ENCODE data around the gene PSMD7. TPM values are rescaled to one million over a fixed set of nuclear protein-coding genes. Genes with fewer than 3 reads are reported as not detected.
"Not testable (repeated sequence)": the region's sequence is repeated elsewhere in the genome, so short reads cannot be mapped to it uniquely, and the experiment has no call there.

Gene PSMD7
- total RNA-seq, 1 donor from 2014 or later = 115 TPM

- intact Hi-C loops (cut with micrococcal nuclease) = loop anchor here (1.0 to 2.0 kb wide), 4 partner anchors 72 to 1351 kb away; partner anchors contain the start of genes GLG1, KARS1, RFWD3 and TERF2IP
Observed at GRCh38 chr16:74296104-74296431, 546 bp upstream of the PSMD7 start.

GRCh38 chr16:74297145-74297665 is 591 bp downstream of the PSMD7 start:
- intact Hi-C loops (cut with micrococcal nuclease) = loop anchor here (2.0 kb wide), 2 partner anchors 370 to 1350 kb away; partner anchors contain the start of genes KARS1, RFWD3 and TERF2IP

GRCh38 chr16:74298104-74298503 is 1.5 kb downstream of the PSMD7 start:
- intact Hi-C loops (cut with micrococcal nuclease) = no loop called here

GRCh38 chr16:74302341-74302740 is 5.7 kb downstream of the PSMD7 start:
- intact Hi-C loops (cut with micrococcal nuclease) = loop anchor here (10.0 kb wide), 1 partner anchor 132 kb away; no protein-coding TSS in a partner anchor

- intact Hi-C loops (cut with micrococcal nuclease) = loop anchor here (10.0 kb wide), 1 partner anchor 131 kb away; no protein-coding TSS in a partner anchor
Observed at GRCh38 chr16:74304164-74304834, 7.7 kb downstream of the PSMD7 start.

- intact Hi-C loops (cut with micrococcal nuclease) = loop anchor here (10.0 kb wide), 1 partner anchor 130 kb away; no protein-coding TSS in a partner anchor
Observed at GRCh38 chr16:74304835-74305176, 8.2 kb downstream of the PSMD7 start.

GRCh38 chr16:74305281-74305680 is 8.7 kb downstream of the PSMD7 start:
- intact Hi-C loops (cut with micrococcal nuclease) = loop anchor here (10.0 kb wide), 1 partner anchor 130 kb away; no protein-coding TSS in a partner anchor

- intact Hi-C loops (cut with micrococcal nuclease) = loop anchor here (10.0 kb wide), 1 partner anchor 129 kb away; no protein-coding TSS in a partner anchor
Observed at GRCh38 chr16:74305978-74306784, 9.6 kb downstream of the PSMD7 start.

- intact Hi-C loops (cut with micrococcal nuclease) = loop anchor here (10.0 kb wide), 1 partner anchor 127 kb away; no protein-coding TSS in a partner anchor
Observed at GRCh38 chr16:74307383-74307782, 10.8 kb downstream of the PSMD7 start.

- intact Hi-C loops (cut with micrococcal nuclease) = loop anchor here (10.0 kb wide), 1 partner anchor 125 kb away; no protein-coding TSS in a partner anchor
Observed at GRCh38 chr16:74309789-74310781, 13.5 kb downstream of the PSMD7 start.

GRCh38 chr16:74315059-74315458 is 18.4 kb downstream of the PSMD7 start:
- intact Hi-C loops (cut with micrococcal nuclease) = no loop called here

- intact Hi-C loops (cut with micrococcal nuclease) = no loop called here
Observed at GRCh38 chr16:74320707-74321106, 24.1 kb downstream of the PSMD7 start.

GRCh38 chr16:74321356-74321755 is 24.7 kb downstream of the PSMD7 start:
- intact Hi-C loops (cut with micrococcal nuclease) = no loop called here

GRCh38 chr16:74322301-74322710 is 25.7 kb downstream of the PSMD7 start:
- intact Hi-C loops (cut with micrococcal nuclease) = no loop called here

GRCh38 chr16:74324777-74325176 is 28.2 kb downstream of the PSMD7 start:
- intact Hi-C loops (cut with micrococcal nuclease) = not testable (repeated sequence)

- intact Hi-C loops (cut with micrococcal nuclease) = no loop called here
Observed at GRCh38 chr16:74325641-74326040, 29.0 kb downstream of the PSMD7 start.

- intact Hi-C loops (cut with micrococcal nuclease) = not testable (repeated sequence)
Observed at GRCh38 chr16:74328346-74328745, 31.7 kb downstream of the PSMD7 start.

- intact Hi-C loops (cut with micrococcal nuclease) = not testable (repeated sequence)
Observed at GRCh38 chr16:74332469-74332868, 35.9 kb downstream of the PSMD7 start.

GRCh38 chr16:74337506-74337905 is 40.9 kb downstream of the PSMD7 start:
- intact Hi-C loops (cut with micrococcal nuclease) = not testable (repeated sequence)

GRCh38 chr16:74339226-74339625 is 42.6 kb downstream of the PSMD7 start:
- intact Hi-C loops (cut with micrococcal nuclease) = not testable (repeated sequence)

GRCh38 chr16:74353038-74353437 is 56.4 kb downstream of the PSMD7 start:
- intact Hi-C loops (cut with micrococcal nuclease) = not testable (repeated sequence)

Measured in T-helper 2 cell treated with Interferon-gamma antibody and Interleukin-4, amounts not matched to agents 100 ng/mL and 5 ng/mL, for 36 hours (primary cell).